OCI-LY7 (cell line): ENCODE data around the gene TBX20. TPM values are rescaled to one million over a fixed set of nuclear protein-coding genes. Genes with fewer than 3 reads are reported as not detected.

Experiments
- BruUV-seq: library from RNA; stranded (reverse); fragments of 400-500 nt; replicated peaks from 2 replicates; lab custom pipeline; 2021; lab: Mats Ljungman, UMichigan
- CTCF ChIA-PET: fragments of 300-600 bp; sonication (Branson Sonifier 250); formaldehyde crosslinking; loops from one replicate; lab custom pipeline; 2022; ENCODE audit warnings: antibody characterized with exemption; ENCODE audit not compliant: unreplicated experiment; lab: Charles Lee
- POLR2A ChIA-PET: fragments of 300-600 bp; sonication (Branson Sonifier 250); formaldehyde crosslinking; loops from one replicate; lab custom pipeline; 2022; ENCODE audit warnings: antibody characterized with exemption; lab: Charles Lee
- DNase-seq: peaks from one replicate; pipeline ENCODE4 v3.0.0-alpha.2; 2015; ENCODE audit warnings: low spot score
- H2AFZ ChIP-seq: fragments of 200-600 bp; sonication (generic), shearing (Covaris generic); 2 replicates; pipeline ENCODE4 v1.6.1; 2014; ENCODE audit warnings: mild to moderate bottlenecking, antibody characterized with exemption, low read length, moderate library complexity
- H3K27ac ChIP-seq: fragments of 200-600 bp; sonication (generic); 2 replicates; pipeline ENCODE4 v1.5.1; 2014; ENCODE audit warnings: mixed run types, low read depth, mild to moderate bottlenecking, moderate library complexity, low read length, inconsistent platforms; ENCODE audit not compliant: poor library complexity, severe bottlenecking
- H3K36me3 ChIP-seq: fragments of 200-600 bp; sonication (generic); 2 replicates; pipeline ENCODE4 v1.6.1; 2014; ENCODE audit warnings: mild to moderate bottlenecking, antibody characterized with exemption, low read length, moderate library complexity, mixed read lengths; ENCODE audit not compliant: insufficient read depth
- H3K4me1 ChIP-seq: fragments of 200-600 bp; sonication (generic); 2 replicates; pipeline ENCODE4 v1.5.1; 2014; ENCODE audit warnings: mild to moderate bottlenecking, low read length; ENCODE audit not compliant: insufficient read depth, poor library complexity, severe bottlenecking
- H3K4me2 ChIP-seq: fragments of 200-600 bp; sonication (generic); 2 replicates; pipeline ENCODE4 v1.6.1; 2014; ENCODE audit warnings: mild to moderate bottlenecking, low read length
- H3K4me3 ChIP-seq: fragments of 200-600 bp; sonication (generic); 2 replicates; pipeline ENCODE4 v1.5.1; 2014; ENCODE audit warnings: mild to moderate bottlenecking, low read depth, low read length; ENCODE audit not compliant: poor library complexity, severe bottlenecking
- H3K79me2 ChIP-seq: fragments of 200-600 bp; sonication (generic); 2 replicates; pipeline ENCODE4 v1.6.1; 2016; ENCODE audit warnings: low read depth, mild to moderate bottlenecking, low read length, moderate library complexity, mixed read lengths; ENCODE audit not compliant: insufficient read depth
- H3K9me2 ChIP-seq: fragments of 200-600 bp; sonication (generic); 2 replicates; pipeline ENCODE4 v1.6.1; 2016; ENCODE audit warnings: mild to moderate bottlenecking, low read length, mixed read lengths; ENCODE audit not compliant: insufficient read depth
- H3K9me3 ChIP-seq: fragments of 200-600 bp; sonication (generic); 2 replicates; pipeline ENCODE4 v1.6.1; 2014; ENCODE audit warnings: mild to moderate bottlenecking, mixed run types, low read length, mixed read lengths
- H4K20me1 ChIP-seq: fragments of 200-600 bp; sonication (generic); 2 replicates; pipeline ENCODE4 v1.6.1; 2014; ENCODE audit warnings: mild to moderate bottlenecking, antibody characterized with exemption, low read length, moderate library complexity, mixed read lengths; ENCODE audit not compliant: insufficient read depth
- CTCF ChIP-seq: fragments of 200-600 bp; sonication (generic); conservative IDR thresholded peaks from 2 replicates; pipeline ENCODE4 v1.5.1; 2014; ENCODE audit warnings: mild to moderate bottlenecking, antibody characterized with exemption, low read length, moderate library complexity, mixed read lengths
- EZH2phosphoT487 ChIP-seq: fragments of 200-600 bp; sonication (generic); IDR thresholded peaks from 2 replicates; pipeline ENCODE4 v1.6.1; 2018; ENCODE audit warnings: low read depth, borderline replicate concordance, mild to moderate bottlenecking, mixed run types, antibody characterized with exemption, low read length, moderate library complexity, mixed read lengths
- intact Hi-C: fragments of 100-400 bp; cut with micrococcal nuclease; formaldehyde crosslinking; loops from one replicate; pipeline ENCODE4 v1.10.0; 2022; ENCODE audit not compliant: unreplicated experiment
- total RNA-seq, 2 experiments: library from RNA; depleted of rRNA in 1 of 2; stranded (reverse); fragments of >200 nt in 1 of 2; shearing (Covaris generic) in 1 of 2; gene quantifications; 2 replicates each; pipeline ENCODE4 v1.2.3, GENCODE V29; 2014 to 2022

The TBX20 gene
- total RNA-seq, 2 experiments from 2014 or later = 2.6 to 6.0 TPM

- no peak overlapping the region for H3K27ac ChIP-seq
- no peak for DNase-seq
- no peak overlapping the region for H2AFZ ChIP-seq
- TF ChIP-seq CTCF = no peak
- TF ChIP-seq EZH2phosphoT487 = no peak
- H3K36me3 ChIP-seq = no peaks in the 10 kb centered on the region
- POLR2A ChIA-PET = no interaction called here
- no peak overlapping the region for H3K4me3 ChIP-seq
- intact Hi-C loops = no loop called here
- H3K9me2 ChIP-seq = no peaks in the 10 kb centered on the region
- no peaks in the 10 kb centered on the region for H4K20me1 ChIP-seq
- no TSS peak for BruUV-seq
- no peaks in the 10 kb centered on the region for H3K9me3 ChIP-seq
- CTCF ChIA-PET = no interaction called here
- no peaks in the 10 kb centered on the region for H3K79me2 ChIP-seq
- H3K4me2 ChIP-seq = no peak overlapping the region
- no peaks in the 10 kb centered on the region for H3K4me1 ChIP-seq
These were observed 27.0 kb upstream of the TBX20 start for GRCh38 chr7:35280902-35281301.

GRCh38 chr7:35277359-35277758, 23.5 kb upstream of the TBX20 start:
- intact Hi-C loops = no loop called here
- ChIA-PET POLR2A (no interaction called here), CTCF (no interaction called here)
- BruUV-seq = no TSS peak
- Histone ChIP-seq H3K9me3 (no peaks in the 10 kb centered on the region), H2AFZ (no peak overlapping the region), H3K4me3 (no peak overlapping the region), H4K20me1 (no peaks in the 10 kb centered on the region), H3K4me1 (no peaks in the 10 kb centered on the region), H3K9me2 (no peaks in the 10 kb centered on the region), H3K79me2 (no peaks in the 10 kb centered on the region), H3K27ac (no peak overlapping the region), H3K4me2 (no peak overlapping the region), H3K36me3 (no peaks in the 10 kb centered on the region)
- DNase-seq = no peak
- no peak for TF ChIP-seq EZH2phosphoT487
- TF ChIP-seq CTCF = no peak

GRCh38 chr7:35272246-35272645, 18.3 kb upstream of the TBX20 start:
- no peak overlapping the region for H2AFZ ChIP-seq
- DNase-seq = no peak
- no peak overlapping the region for H3K4me2 ChIP-seq
- intact Hi-C loops = no loop called here
- ChIA-PET CTCF (no interaction called here), POLR2A (no interaction called here)
- H3K4me1 ChIP-seq = peaks cover 7% of the 10 kb centered on the region
- H3K4me3 ChIP-seq = no peak overlapping the region
- H3K27ac ChIP-seq = no peak overlapping the region
- H3K36me3 ChIP-seq = no peaks in the 10 kb centered on the region
- no peak for TF ChIP-seq EZH2phosphoT487
- TF ChIP-seq CTCF = no peak
- no TSS peak for BruUV-seq
- no peaks in the 10 kb centered on the region for H3K9me3 ChIP-seq
- no peaks in the 10 kb centered on the region for H3K79me2 ChIP-seq
- H3K9me2 ChIP-seq = no peaks in the 10 kb centered on the region
- H4K20me1 ChIP-seq = no peaks in the 10 kb centered on the region
